ENCODE measurements around the gene ST6GAL1. TPM values are rescaled to one million over a fixed set of nuclear protein-coding genes. Genes with fewer than 3 reads are reported as not detected.

Gene ST6GAL1
- total RNA-seq, 2 experiments from 2014 or later = 84.6 to 99.2 TPM

- peaks cover 85% of the 10 kb centered on the region for H3K36me3 Mint-ChIP-seq (ENCODE audit: low read depth)
- peaks cover 74% of the 10 kb centered on the region for H3K4me1 Mint-ChIP-seq (ENCODE audit: low read depth)
- peak overlapping the region; percentile 93 for H3K27ac Mint-ChIP-seq
- DNase-seq = no peak
- ChIA-PET POLR2A (interaction anchor here (0.9 to 9.3 kb wide), 4 partner anchors 8 to 20 kb away, joined by 3 to 75 read pairs (median 15); no protein-coding TSS in a partner anchor), CTCF (interaction anchor here (1.1 to 1.6 kb wide), 4 partner anchors 9 to 125 kb away, joined by 3 to 6 read pairs (median 4); partner anchors contain the start of gene RPL39L)
- no peak for ATAC-seq
- H3K4me3 Mint-ChIP-seq = no peak overlapping the region
- intact Hi-C loops (cut with micrococcal nuclease) = no loop called here
- no peaks in the 10 kb centered on the region for H3K27me3 Mint-ChIP-seq
- TF ChIP-seq, protein P1, sequence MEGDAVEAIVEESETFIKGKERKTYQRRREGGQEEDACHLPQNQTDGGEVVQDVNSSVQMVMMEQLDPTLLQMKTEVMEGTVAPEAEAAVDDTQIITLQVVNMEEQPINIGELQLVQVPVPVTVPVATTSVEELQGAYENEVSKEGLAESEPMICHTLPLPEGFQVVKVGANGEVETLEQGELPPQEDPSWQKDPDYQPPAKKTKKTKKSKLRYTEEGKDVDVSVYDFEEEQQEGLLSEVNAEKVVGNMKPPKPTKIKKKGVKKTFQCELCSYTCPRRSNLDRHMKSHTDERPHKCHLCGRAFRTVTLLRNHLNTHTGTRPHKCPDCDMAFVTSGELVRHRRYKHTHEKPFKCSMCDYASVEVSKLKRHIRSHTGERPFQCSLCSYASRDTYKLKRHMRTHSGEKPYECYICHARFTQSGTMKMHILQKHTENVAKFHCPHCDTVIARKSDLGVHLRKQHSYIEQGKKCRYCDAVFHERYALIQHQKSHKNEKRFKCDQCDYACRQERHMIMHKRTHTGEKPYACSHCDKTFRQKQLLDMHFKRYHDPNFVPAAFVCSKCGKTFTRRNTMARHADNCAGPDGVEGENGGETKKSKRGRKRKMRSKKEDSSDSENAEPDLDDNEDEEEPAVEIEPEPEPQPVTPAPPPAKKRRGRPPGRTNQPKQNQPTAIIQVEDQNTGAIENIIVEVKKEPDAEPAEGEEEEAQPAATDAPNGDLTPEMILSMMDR (IDR thresholded peaks at IDR 0.05) = no peak
- H3K9me3 Mint-ChIP-seq = peaks cover 22% of the 10 kb centered on the region
Observed at GRCh38 chr3:187039100-187039722, 108.9 kb downstream of the ST6GAL1 start.

DNA sequence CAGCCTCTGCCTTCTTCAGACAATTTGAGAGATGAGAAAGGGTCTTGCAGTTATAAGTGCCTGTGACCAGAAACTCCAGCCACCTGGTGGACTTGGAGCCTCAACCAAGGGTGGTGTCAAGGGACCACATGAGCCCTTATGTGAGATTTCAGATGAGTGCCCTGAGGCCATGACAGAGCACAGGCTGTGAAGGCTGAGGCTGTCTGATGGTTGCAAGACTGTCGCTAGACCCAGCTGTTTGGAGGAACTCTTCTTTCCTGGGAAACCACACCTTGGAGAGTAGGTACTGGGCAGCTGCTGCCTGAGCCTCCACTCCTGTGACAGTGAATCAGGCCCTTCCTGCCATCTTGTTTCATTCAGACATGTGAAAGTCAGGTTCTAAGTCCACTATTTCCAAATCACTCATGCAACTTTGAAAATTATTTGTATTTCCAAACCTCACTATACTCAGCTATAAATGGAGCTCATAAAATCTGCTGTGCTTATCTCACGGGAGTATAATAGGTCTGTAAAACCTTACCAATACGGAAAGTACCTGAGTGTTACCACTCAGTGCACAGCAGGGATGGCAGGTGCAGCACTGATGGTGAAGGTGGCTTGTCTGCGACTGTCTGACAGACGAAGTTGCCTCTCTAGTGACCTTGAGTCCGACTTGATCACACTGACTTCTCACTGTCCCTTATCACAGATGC is 109.5 kb downstream of the ST6GAL1 start:
- Mint-ChIP-seq H3K4me3 (no peak overlapping the region), H3K36me3 (ENCODE audit: low read depth) (peaks cover 83% of the 10 kb centered on the region), H3K9me3 (peaks cover 16% of the 10 kb centered on the region), H3K27ac (peak overlapping the region; percentile 93), H3K4me1 (ENCODE audit: low read depth) (peaks cover 74% of the 10 kb centered on the region), H3K27me3 (no peaks in the 10 kb centered on the region)
- no peak for ATAC-seq
- ChIA-PET CTCF (interaction anchor here (1.1 to 2.0 kb wide), 4 partner anchors 10 to 125 kb away, joined by 3 to 5 read pairs (median 4); partner anchors contain the start of gene RPL39L), POLR2A (interaction anchor here (1.5 to 9.3 kb wide), 4 partner anchors 9 to 34 kb away, joined by 3 to 75 read pairs (median 15); no protein-coding TSS in a partner anchor)
- DNase-seq = no peak
- TF ChIP-seq, protein P1 (IDR thresholded peaks at IDR 0.05) = no peak
- intact Hi-C loops (cut with micrococcal nuclease) = loop anchor here (2.0 kb wide), 1 partner anchor 13 kb away; no protein-coding TSS in a partner anchor

DNA sequence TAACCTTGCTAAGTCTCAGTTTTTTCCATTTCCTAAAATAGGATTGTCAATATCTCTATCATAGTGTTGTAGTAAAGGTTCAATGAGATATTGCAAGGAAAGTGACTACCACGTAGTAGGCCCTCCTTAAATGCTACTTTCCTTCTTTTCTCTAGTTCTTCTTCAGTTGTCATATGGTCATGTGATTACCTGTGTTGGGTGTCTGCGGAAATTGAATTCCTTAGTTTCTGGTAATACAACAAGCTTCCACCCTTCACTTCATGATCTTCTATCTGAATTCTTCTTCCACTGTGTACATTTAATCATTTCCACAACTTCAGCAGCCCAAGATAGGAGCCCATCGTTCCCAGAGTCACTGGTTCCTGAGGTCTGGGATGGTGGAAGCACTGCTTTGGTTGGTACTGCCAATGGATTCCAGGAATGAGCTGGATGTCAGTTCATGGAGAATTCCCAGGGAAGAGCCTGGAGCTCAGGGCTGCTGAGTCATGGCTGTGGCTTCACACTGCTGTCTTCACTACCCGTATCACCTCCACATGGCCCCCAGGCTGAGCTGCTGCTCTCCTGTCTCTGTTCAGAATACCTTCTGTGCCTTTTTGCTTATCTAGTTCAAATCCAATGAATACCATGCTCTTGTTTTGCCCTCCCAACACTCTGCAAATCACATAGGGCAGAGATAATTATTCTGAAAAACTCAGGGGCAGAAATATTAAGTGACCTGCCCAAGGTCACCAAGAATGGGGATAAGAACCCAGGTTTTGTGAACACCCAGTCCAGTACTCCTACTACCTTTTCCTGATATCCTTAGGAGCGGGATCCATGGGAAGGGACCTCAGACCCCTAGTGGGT is 110.4 kb downstream of the ST6GAL1 start:
- DNase-seq = peak; percentile 47
- Mint-ChIP-seq H3K27ac (peak overlapping the region; percentile 93), H3K9me3 (peaks cover 8% of the 10 kb centered on the region), H3K4me1 (ENCODE audit: low read depth) (peaks cover 74% of the 10 kb centered on the region), H3K4me3 (peak overlapping the region; percentile 47), H3K36me3 (ENCODE audit: low read depth) (peaks cover 82% of the 10 kb centered on the region), H3K27me3 (no peaks in the 10 kb centered on the region)
- intact Hi-C loops (cut with micrococcal nuclease) = loop anchor here (2.0 kb wide), 1 partner anchor 14 kb away; no protein-coding TSS in a partner anchor
- TF ChIP-seq, protein P1 (IDR thresholded peaks at IDR 0.05) = no peak
- ChIA-PET POLR2A (interaction anchor here (0.9 to 9.3 kb wide), 6 partner anchors 10 to 109 kb away, joined by 3 to 75 read pairs (median 6); no protein-coding TSS in a partner anchor), CTCF (interaction anchor here (0.7 to 2.0 kb wide), 5 partner anchors 11 to 191 kb away, joined by 3 to 8 read pairs (median 5); partner anchors contain the start of gene RPL39L)
- no peak for ATAC-seq

GRCh38 chr3:187041362-187042307 is 111.3 kb downstream of the ST6GAL1 start:
- Mint-ChIP-seq H3K27me3 (no peaks in the 10 kb centered on the region), H3K27ac (peak overlapping the region; percentile 93), H3K4me1 (ENCODE audit: low read depth) (peaks cover 79% of the 10 kb centered on the region), H3K4me3 (peak overlapping the region; percentile 47), H3K36me3 (ENCODE audit: low read depth) (peaks cover 84% of the 10 kb centered on the region), H3K9me3 (no peaks in the 10 kb centered on the region)
- ChIA-PET POLR2A (interaction anchor here (0.9 to 9.3 kb wide), 5 partner anchors 11 to 109 kb away, joined by 3 to 75 read pairs (median 6); no protein-coding TSS in a partner anchor), CTCF (interaction anchor here (0.9 to 2.0 kb wide), 3 partner anchors 12 to 192 kb away, joined by 3 to 8 read pairs (median 5); no protein-coding TSS in a partner anchor)
- TF ChIP-seq, protein P1 (IDR thresholded peaks at IDR 0.05) = no peak
- ATAC-seq = peak; percentile 95
- intact Hi-C loops (cut with micrococcal nuclease) = loop anchor here (2.0 kb wide), 1 partner anchor 15 kb away; no protein-coding TSS in a partner anchor
- peak; percentile 73 for DNase-seq

Measured in activated CD8-positive, alpha-beta T cell treated with anti-CD3 and anti-CD28 coated beads for 36 hours (primary cell).